ENCODE data around the gene REM1. TPM values are rescaled to one million over a fixed set of nuclear protein-coding genes. Genes with fewer than 3 reads are reported as not detected.
A peak's percentile ranks its signal among the peaks of the same experiment; 100 is the strongest.
"Not testable (repeated sequence)": the region's sequence is repeated elsewhere in the genome, so short reads cannot be mapped to it uniquely, and the experiment has no call there.

Gene REM1, protein sequence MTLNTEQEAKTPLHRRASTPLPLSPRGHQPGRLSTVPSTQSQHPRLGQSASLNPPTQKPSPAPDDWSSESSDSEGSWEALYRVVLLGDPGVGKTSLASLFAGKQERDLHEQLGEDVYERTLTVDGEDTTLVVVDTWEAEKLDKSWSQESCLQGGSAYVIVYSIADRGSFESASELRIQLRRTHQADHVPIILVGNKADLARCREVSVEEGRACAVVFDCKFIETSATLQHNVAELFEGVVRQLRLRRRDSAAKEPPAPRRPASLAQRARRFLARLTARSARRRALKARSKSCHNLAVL
- total RNA-seq = 2.5 TPM
- 2.0 TPM for polyA plus RNA-seq (ENCODE audit: insufficient read depth, low read depth, low replicate concordance)
- long read RNA-seq, donor 1 = 0 reads
- long read RNA-seq, donor 2 = 0 reads
- long read RNA-seq, donor 3 = 0 reads
- long read RNA-seq, donor 4 = 0 reads
- long read RNA-seq, donor 5 = 0 reads
- long read RNA-seq, donor 6 = 0 reads
- long read RNA-seq, donor 7, partial matches to known transcripts = 0 of 2 reads
- long read RNA-seq, donor 7, other reads (novel, unspliced or antisense) = 0 of 2 reads
- long read RNA-seq, donor 8 = 0 reads
- long read RNA-seq, donor 9 = 0 reads
- long read RNA-seq, donor 10 = 0 reads

DNA sequence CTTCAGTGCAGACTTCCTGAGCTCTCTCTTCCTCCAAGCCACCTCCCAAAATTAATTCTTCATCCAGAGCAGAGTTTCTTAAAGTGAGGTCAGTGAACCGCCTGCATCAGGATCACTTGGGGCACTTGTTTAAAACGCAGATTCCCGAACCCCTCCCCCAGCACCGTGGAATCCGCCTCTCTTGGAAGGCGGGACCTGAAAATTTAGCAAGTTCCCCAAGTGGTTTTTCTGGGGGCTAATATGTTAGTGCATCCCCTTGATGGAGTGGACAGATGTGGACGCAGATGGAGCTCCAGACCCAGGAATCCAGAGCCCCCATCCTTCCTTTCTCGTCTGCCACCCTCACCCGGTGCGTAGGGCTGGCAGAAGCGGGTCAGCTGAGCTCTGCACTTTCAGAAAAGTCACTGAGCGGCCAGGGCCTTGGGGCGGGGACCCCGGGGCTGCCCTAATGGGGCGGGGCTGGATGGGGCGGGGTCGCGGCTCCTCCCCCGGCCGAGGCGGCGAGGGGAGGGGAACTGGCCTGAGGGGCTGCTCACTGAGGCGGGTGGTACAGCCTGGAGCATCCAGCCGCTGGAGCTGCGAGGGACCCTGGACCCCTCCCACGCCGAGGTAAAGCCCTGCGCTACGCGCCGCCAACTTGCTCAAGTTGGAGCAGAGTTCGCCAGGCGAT lies at the start of gene REM1, which contains the start of gene DEFB124:
REM1 (plus strand) TSS at position 531 of the 670 bp plus-strand sequence. CDS start 1,158 bp downstream, outside the sequence.
DEFB124 (minus strand) TSS at position 370 of the 670 bp plus-strand sequence. CDS start 2,114 bp downstream, outside the sequence.
- DNase-seq = peak; percentile 49 to 79 (median 72)
- intact Hi-C loops (cut with DNase I) = no loop called here
- Histone ChIP-seq H3K4me1 (ENCODE audit: control insufficient read depth in 2 of 3, insufficient read depth in 2 of 3, low read depth in 1 of 3, low read length in 3 of 3) (peaks cover 0 to 10% (median 0%) of the 10 kb centered on the region in 3 donors), H3K4me3 (ENCODE audit: low read length in 3 of 3) (peak within 1 kb of the TSS; percentile 16 to 53 (median 42)), H3K9ac (ENCODE audit: low read length in 3 of 3) (peak within 1 kb of the TSS in 1 of 3 donors; percentile 40), H3K9me3 (ENCODE audit: control insufficient read depth in 2 of 3, insufficient read depth in 1 of 3, low read length in 3 of 3) (no peaks in the 10 kb centered on the region), H3K36me3 (ENCODE audit: control insufficient read depth in 2 of 3, insufficient read depth in 3 of 3, low read length in 3 of 3) (no peaks in the 10 kb centered on the region), H3K27ac (ENCODE audit: low read depth in 2 of 2, low read length in 2 of 2) (no peak within 1 kb of the TSS), H3K27me3 (ENCODE audit: control insufficient read depth, insufficient read depth, low read length) (no peaks in the 10 kb centered on the region)
- FAIRE-seq = no peak
- TF ChIP-seq, protein P1, sequence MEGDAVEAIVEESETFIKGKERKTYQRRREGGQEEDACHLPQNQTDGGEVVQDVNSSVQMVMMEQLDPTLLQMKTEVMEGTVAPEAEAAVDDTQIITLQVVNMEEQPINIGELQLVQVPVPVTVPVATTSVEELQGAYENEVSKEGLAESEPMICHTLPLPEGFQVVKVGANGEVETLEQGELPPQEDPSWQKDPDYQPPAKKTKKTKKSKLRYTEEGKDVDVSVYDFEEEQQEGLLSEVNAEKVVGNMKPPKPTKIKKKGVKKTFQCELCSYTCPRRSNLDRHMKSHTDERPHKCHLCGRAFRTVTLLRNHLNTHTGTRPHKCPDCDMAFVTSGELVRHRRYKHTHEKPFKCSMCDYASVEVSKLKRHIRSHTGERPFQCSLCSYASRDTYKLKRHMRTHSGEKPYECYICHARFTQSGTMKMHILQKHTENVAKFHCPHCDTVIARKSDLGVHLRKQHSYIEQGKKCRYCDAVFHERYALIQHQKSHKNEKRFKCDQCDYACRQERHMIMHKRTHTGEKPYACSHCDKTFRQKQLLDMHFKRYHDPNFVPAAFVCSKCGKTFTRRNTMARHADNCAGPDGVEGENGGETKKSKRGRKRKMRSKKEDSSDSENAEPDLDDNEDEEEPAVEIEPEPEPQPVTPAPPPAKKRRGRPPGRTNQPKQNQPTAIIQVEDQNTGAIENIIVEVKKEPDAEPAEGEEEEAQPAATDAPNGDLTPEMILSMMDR (IDR thresholded peaks at IDR 0.05; ENCODE audit: borderline replicate concordance, extremely low read depth, insufficient read depth) = no peak

DNA sequence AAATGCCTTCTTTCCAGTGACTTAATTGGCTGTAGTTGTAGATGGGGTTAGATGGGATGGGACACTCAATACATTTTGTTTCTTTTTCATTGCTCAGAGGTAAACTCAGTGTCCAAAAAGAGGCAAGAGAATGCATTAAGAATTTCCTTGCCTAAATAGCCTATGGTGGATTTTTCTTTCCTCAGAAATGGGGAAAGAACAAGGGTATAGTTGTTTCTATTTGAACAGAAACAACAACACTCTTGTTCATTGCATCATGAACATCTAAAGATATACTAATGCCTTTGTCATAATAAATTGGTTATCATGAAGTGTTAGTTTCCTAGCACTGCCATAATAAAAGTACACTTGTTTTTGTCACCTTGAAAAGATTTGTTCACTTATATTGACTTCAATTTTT lies 49.3 kb upstream of the REM1 start:
- Histone ChIP-seq H3K4me3 (ENCODE audit: low read length in 3 of 3) (no peak overlapping the region), H3K36me3 (ENCODE audit: control insufficient read depth in 2 of 3, insufficient read depth in 3 of 3, low read length in 3 of 3) (no peaks in the 10 kb centered on the region), H3K27me3 (ENCODE audit: control insufficient read depth, insufficient read depth, low read length) (no peaks in the 10 kb centered on the region), H3K9me3 (ENCODE audit: control insufficient read depth in 2 of 3, insufficient read depth in 1 of 3, low read length in 3 of 3) (no peaks in the 10 kb centered on the region), H3K9ac (ENCODE audit: low read length in 3 of 3) (no peak overlapping the region), H3K4me1 (ENCODE audit: control insufficient read depth in 2 of 3, insufficient read depth in 2 of 3, low read depth in 1 of 3, low read length in 3 of 3) (no peaks in the 10 kb centered on the region), H3K27ac (ENCODE audit: low read depth in 2 of 2, low read length in 2 of 2) (no peak overlapping the region)
- FAIRE-seq (no peak), DNase-seq (no peak)
- TF ChIP-seq, protein P1 (IDR thresholded peaks at IDR 0.05; ENCODE audit: borderline replicate concordance, extremely low read depth, insufficient read depth) = no peak
- intact Hi-C loops (cut with DNase I) = no loop called here

DNA sequence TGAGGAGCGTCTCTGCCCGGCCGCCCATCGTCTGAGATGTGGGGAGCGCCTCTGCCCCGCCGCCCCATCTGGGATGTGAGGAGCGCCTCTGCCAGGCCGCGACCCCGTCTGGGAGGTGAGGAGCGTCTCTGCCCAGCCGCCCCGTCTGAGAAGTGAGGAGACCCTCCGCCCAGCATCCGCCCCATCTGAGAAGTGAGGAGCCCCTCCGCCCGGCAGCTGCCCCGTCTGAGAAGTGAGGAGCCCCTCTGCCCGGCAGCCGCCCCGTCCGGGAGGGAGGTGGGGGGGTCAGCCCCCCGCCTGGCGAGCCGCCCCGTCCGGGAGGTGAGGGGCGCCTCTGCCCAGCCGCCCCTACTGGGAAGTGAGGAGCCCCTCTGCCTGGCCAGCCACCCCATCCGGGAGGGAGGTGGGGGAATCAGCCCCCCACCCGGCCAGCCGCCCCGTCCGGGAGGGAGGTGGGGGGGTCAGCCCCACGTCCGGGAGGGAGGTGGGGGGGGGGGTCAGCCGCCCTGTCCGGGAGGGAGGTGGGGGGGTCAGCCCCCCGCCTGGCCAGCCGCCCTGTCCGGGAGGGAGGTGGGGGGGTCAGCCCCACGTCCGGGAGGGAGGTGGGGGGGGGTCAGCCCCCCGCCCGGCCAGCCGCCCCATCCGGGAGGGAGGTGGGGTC lies 48.1 kb upstream of the REM1 start:
- FAIRE-seq = not testable (repeated sequence)

DNA sequence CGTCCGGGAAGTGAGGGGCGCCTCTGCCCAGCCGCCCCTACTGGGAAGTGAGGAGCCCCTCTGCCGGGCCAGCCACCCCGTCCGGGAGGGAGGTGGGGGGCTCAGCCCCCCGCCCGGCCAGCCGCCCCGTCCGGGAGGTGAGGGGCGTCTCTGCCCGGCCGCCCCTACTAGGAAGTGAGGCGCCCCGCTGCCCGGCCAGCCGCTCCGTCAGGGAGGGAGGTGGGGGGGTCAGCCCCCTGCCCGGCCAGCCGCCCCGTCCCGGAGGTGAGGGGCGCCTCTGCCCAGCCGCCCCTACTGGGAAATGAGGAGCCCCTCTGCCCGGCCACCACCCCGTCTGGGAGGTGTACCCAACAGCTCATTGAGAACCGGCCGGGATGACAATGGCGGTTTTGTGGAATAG lies 47.5 kb upstream of the REM1 start:
- H3K9ac ChIP-seq (ENCODE audit: low read length in 3 of 3); H3K9me3 ChIP-seq (ENCODE audit: control insufficient read depth in 2 of 3, insufficient read depth in 1 of 3, low read length in 3 of 3); H3K27ac ChIP-seq (ENCODE audit: low read depth in 2 of 2, low read length in 2 of 2); H3K4me3 ChIP-seq (ENCODE audit: low read length in 3 of 3); H3K36me3 ChIP-seq (ENCODE audit: control insufficient read depth in 2 of 3, insufficient read depth in 3 of 3, low read length in 3 of 3); DNase-seq; intact Hi-C loops (cut with DNase I); H3K4me1 ChIP-seq (ENCODE audit: control insufficient read depth in 2 of 3, insufficient read depth in 2 of 3, low read depth in 1 of 3, low read length in 3 of 3); H3K27me3 ChIP-seq (ENCODE audit: control insufficient read depth, insufficient read depth, low read length); FAIRE-seq: not testable (repeated sequence)

More for the DNA sequence above, 48.1 kb upstream of the REM1 start:
- H3K4me1 ChIP-seq (ENCODE audit: control insufficient read depth in 2 of 3, insufficient read depth in 2 of 3, low read depth in 1 of 3, low read length in 3 of 3); H3K36me3 ChIP-seq (ENCODE audit: control insufficient read depth in 2 of 3, insufficient read depth in 3 of 3, low read length in 3 of 3); DNase-seq; H3K27ac ChIP-seq (ENCODE audit: low read depth in 2 of 2, low read length in 2 of 2); H3K27me3 ChIP-seq (ENCODE audit: control insufficient read depth, insufficient read depth, low read length); H3K9ac ChIP-seq (ENCODE audit: low read length in 3 of 3); H3K4me3 ChIP-seq (ENCODE audit: low read length in 3 of 3); intact Hi-C loops (cut with DNase I); H3K9me3 ChIP-seq (ENCODE audit: control insufficient read depth in 2 of 3, insufficient read depth in 1 of 3, low read length in 3 of 3): not testable (repeated sequence)
